Fibroblast of skin of abdomen (primary cell): Measurements from ENCODE around the gene CNPY3.
A peak's percentile ranks its signal among the peaks of the same experiment; 100 is the strongest.

Experiments used
- DNase-seq: peaks from one replicate; pipeline ENCODE4 v3.0.0-alpha.2; 2013

CNPY3 gene

GRCh38 chr6:42960243-42961019, 31.2 kb downstream of the CNPY3 start, which contains the start of gene GNMT:
GNMT (plus strand) TSS chr6:42960754; CDS start chr6:42960768, 14 bp downstream.
- no peak for DNase-seq

- no peak for DNase-seq
These were observed 31.8 kb downstream of the CNPY3 start for GRCh38 chr6:42961020-42961470.

- no peak for DNase-seq
These were observed 32.8 kb downstream of the CNPY3 start for GRCh38 chr6:42962096-42962495.

GRCh38 chr6:42962502-42963178, 33.4 kb downstream of the CNPY3 start:
- no peak for DNase-seq

- no peak for DNase-seq
These were observed 34.0 kb downstream of the CNPY3 start for GRCh38 chr6:42963179-42963854.

- peak; percentile 33 for DNase-seq
These were observed 34.8 kb downstream of the CNPY3 start for GRCh38 chr6:42963855-42964605.

GRCh38 chr6:42966571-42966970, 37.3 kb downstream of the CNPY3 start:
- no peak for DNase-seq

- no peak for DNase-seq
These were observed 37.9 kb downstream of the CNPY3 start for GRCh38 chr6:42967228-42967627.

GRCh38 chr6:42968126-42968701, 38.9 kb downstream of the CNPY3 start:
- DNase-seq, result no peak

- DNase-seq, result no peak
These were observed 39.5 kb downstream of the CNPY3 start for GRCh38 chr6:42968783-42969182.

- DNase-seq, result no peak
These were observed 40.2 kb downstream of the CNPY3 start for GRCh38 chr6:42969431-42969830.

GRCh38 chr6:42969934-42970333, 40.7 kb downstream of the CNPY3 start:
- DNase-seq, result no peak

- DNase-seq, result peak; percentile 28
These were observed 41.8 kb downstream of the CNPY3 start for GRCh38 chr6:42970871-42971612.

GRCh38 chr6:42971746-42972327, 42.6 kb downstream of the CNPY3 start:
- DNase-seq, result no peak

GRCh38 chr6:42973926-42974325, 44.6 kb downstream of the CNPY3 start:
- DNase-seq, result no peak

- DNase-seq, result no peak
These were observed 45.7 kb downstream of the CNPY3 start for GRCh38 chr6:42974919-42975505.

- DNase-seq, result no peak
These were observed 49.2 kb downstream of the CNPY3 start for GRCh38 chr6:42978487-42978838.

GRCh38 chr6:42978839-42979522, 49.7 kb downstream of the CNPY3 start, which contains the start of gene PEX6:
PEX6 (minus strand) TSS chr6:42979181; CDS start chr6:42979150, 31 bp downstream.
- DNase-seq, result peak; percentile 87

GRCh38 chr6:42979523-42980177, 50.4 kb downstream of the CNPY3 start:
- peak; percentile 22 for DNase-seq
